ENCODE results near the gene IFT172. TPM values are rescaled to one million over a fixed set of nuclear protein-coding genes. Genes with fewer than 3 reads are reported as not detected.
A peak's percentile ranks its signal among the peaks of the same experiment; 100 is the strongest.

Gene IFT172
- total RNA-seq, 4 donors from 2014 or later: 30.9 to 56.8 (median 43.7) TPM

GRCh38 chr2:27527182-27527581 lies 37.6 kb upstream of the IFT172 start:
- H3K36me3 ChIP-seq: no peaks in the 10 kb centered on the region
- H3K27ac ChIP-seq: no peak overlapping the region
- H3K4me3 ChIP-seq (replicated peaks in 1 of 3): no peak overlapping the region
- H3K4me1 ChIP-seq: no peaks in the 10 kb centered on the region
- intact Hi-C loops (cut with DNase I): no loop called here
- no peaks in the 10 kb centered on the region for H3K9me3 ChIP-seq
- WGBS, 2 donors: 81 to 83% methylated on average over 3 of the region's 3 CpGs
- no peak for TF ChIP-seq CTCF (IDR thresholded peaks at IDR 0.05)
- no peak for TF ChIP-seq POLR2A (IDR thresholded peaks at IDR 0.05)
- no peaks in the 10 kb centered on the region for H3K27me3 ChIP-seq
- no peak for DNase-seq

- WGBS, 2 donors: 88 to 95% methylated on average over 7 of the region's 7 CpGs
- Histone ChIP-seq H3K36me3 (no peaks in the 10 kb centered on the region), H3K27ac (no peak overlapping the region), H3K4me1 (no peaks in the 10 kb centered on the region), H3K27me3 (no peaks in the 10 kb centered on the region), H3K4me3 (replicated peaks in 1 of 3) (no peak overlapping the region), H3K9me3 (no peaks in the 10 kb centered on the region)
- TF ChIP-seq POLR2A (IDR thresholded peaks at IDR 0.05) (no peak), CTCF (IDR thresholded peaks at IDR 0.05) (no peak)
- intact Hi-C loops (cut with DNase I): no loop called here
- DNase-seq: no peak
Observed at GRCh38 chr2:27522400-27522945, 32.9 kb upstream of the IFT172 start.

- TF ChIP-seq POLR2A (IDR thresholded peaks at IDR 0.05): no peak
- no peak for TF ChIP-seq CTCF (IDR thresholded peaks at IDR 0.05)
- Histone ChIP-seq H3K27ac (no peak overlapping the region), H3K9me3 (no peaks in the 10 kb centered on the region), H3K36me3 (no peaks in the 10 kb centered on the region), H3K27me3 (no peaks in the 10 kb centered on the region), H3K4me1 (no peaks in the 10 kb centered on the region), H3K4me3 (replicated peaks in 1 of 3) (no peak overlapping the region)
- intact Hi-C loops (cut with DNase I): no loop called here
- peak; percentile 41 to 52 for DNase-seq
- WGBS, 2 donors: 63 to 69% methylated on average over 2 of the region's 2 CpGs
Observed at GRCh38 chr2:27520316-27520715, 30.8 kb upstream of the IFT172 start.

GRCh38 chr2:27518782-27519113 lies 29.2 kb upstream of the IFT172 start:
- Histone ChIP-seq H3K36me3 (no peaks in the 10 kb centered on the region), H3K27ac (no peak overlapping the region), H3K27me3 (no peaks in the 10 kb centered on the region), H3K4me3 (replicated peaks in 1 of 3) (no peak overlapping the region), H3K4me1 (no peaks in the 10 kb centered on the region), H3K9me3 (no peaks in the 10 kb centered on the region)
- intact Hi-C loops (cut with DNase I): no loop called here
- TF ChIP-seq CTCF (IDR thresholded peaks at IDR 0.05) (no peak), POLR2A (IDR thresholded peaks at IDR 0.05) (no peak)
- WGBS, 2 donors: 75 to 94% methylated on average over 4 of the region's 4 CpGs
- no peak for DNase-seq

- no peak overlapping the region for H3K27ac ChIP-seq
- intact Hi-C loops (cut with DNase I): no loop called here
- H3K4me1 ChIP-seq: no peaks in the 10 kb centered on the region
- no peak for DNase-seq
- H3K27me3 ChIP-seq: no peaks in the 10 kb centered on the region
- 78 to 84% methylated on average over 5 of the region's 5 CpGs for WGBS, 2 donors
- TF ChIP-seq POLR2A (IDR thresholded peaks at IDR 0.05) (no peak), CTCF (IDR thresholded peaks at IDR 0.05) (no peak)
- H3K36me3 ChIP-seq: no peaks in the 10 kb centered on the region
- no peaks in the 10 kb centered on the region for H3K9me3 ChIP-seq
- no peak overlapping the region for H3K4me3 ChIP-seq (replicated peaks in 1 of 3)
Observed at GRCh38 chr2:27518113-27518781, 28.7 kb upstream of the IFT172 start.

All from thyroid gland (tissue), 4 donors.